Effector memory CD8-positive, alpha-beta T cell (primary cell): ENCODE data around the gene C19orf53.

Experiments
- ATAC-seq: fragments of 150-1000 bp; cut with Tn5 transposase; replicated peaks from 2 replicates; pipeline ENCODE4 v1.10.0; 2021; ENCODE audit warnings: mild to moderate bottlenecking, moderate library complexity
- DNase-seq, 3 experiments: peaks; one replicate each; pipeline ENCODE4 v3.0.0; 2021
- H3K27ac Mint-ChIP-seq, 2 donors: one replicate each; pipeline ENCODE4 v1.8.0; 2022; ENCODE audit warnings: mild to moderate bottlenecking in 2 of 2, mixed read lengths in 2 of 2, moderate library complexity in 2 of 2
- H3K27me3 Mint-ChIP-seq, 2 donors: one replicate each; pipeline ENCODE4 v1.8.0; 2022; ENCODE audit warnings: mixed read lengths in 2 of 2
- H3K36me3 Mint-ChIP-seq: one replicate; pipeline ENCODE4 v1.8.0; 2022; ENCODE audit warnings: mild to moderate bottlenecking, moderate library complexity, mixed read lengths; ENCODE audit not compliant: insufficient read depth
- H3K4me1 Mint-ChIP-seq, 2 donors: one replicate each; pipeline ENCODE4 v1.8.0; 2022; ENCODE audit warnings: low read depth in 2 of 2, mixed read lengths in 2 of 2
- H3K4me3 Mint-ChIP-seq, 2 donors: one replicate each; pipeline ENCODE4 v1.8.0; 2022; ENCODE audit warnings: mild to moderate bottlenecking in 2 of 2, mixed read lengths in 2 of 2, moderate library complexity in 2 of 2
- H3K9me3 Mint-ChIP-seq, 2 donors: one replicate each; pipeline ENCODE4 v1.8.0; 2022; ENCODE audit warnings: mixed read lengths in 2 of 2
- total RNA-seq, 9 experiments: gene quantifications; one replicate each; lab custom pipeline; 2026; lab: John Stamatoyannopoulos, UW

C19orf53 gene
- total RNA-seq, result 29.8 to 67.4 (median 41.0) reads per million in 9 experiments

GRCh38 chr19:13774217-13775191 is at the start of gene C19orf53:
C19orf53 (plus strand) TSS chr19:13774456; CDS start chr19:13774478, 22 bp downstream.
- peak; percentile 99 for ATAC-seq
- peak within 1 kb of the TSS; percentile 95 to 97 for H3K27ac Mint-ChIP-seq
- peaks cover 27 to 33% of the 10 kb centered on the region in 2 donors for H3K4me1 Mint-ChIP-seq
- peaks cover 56% of the 10 kb centered on the region for H3K36me3 Mint-ChIP-seq
- DNase-seq, result peak; percentile 80 to 81 (median 80)
- H3K4me3 Mint-ChIP-seq, result peak within 1 kb of the TSS; percentile 99
- no peaks in the 10 kb centered on the region for H3K9me3 Mint-ChIP-seq
- H3K27me3 Mint-ChIP-seq, result no peaks in the 10 kb centered on the region

GRCh38 chr19:13726323-13726722 is 47.9 kb upstream of the C19orf53 start:
- ATAC-seq, result no peak
- H3K27me3 Mint-ChIP-seq, result peaks cover 12 to 13% of the 10 kb centered on the region in 2 donors
- no peaks in the 10 kb centered on the region for H3K9me3 Mint-ChIP-seq
- H3K27ac Mint-ChIP-seq, result no peak overlapping the region
- DNase-seq, result no peak
- no peaks in the 10 kb centered on the region for H3K36me3 Mint-ChIP-seq
- H3K4me3 Mint-ChIP-seq, result no peak overlapping the region
- peaks cover 6 to 9% of the 10 kb centered on the region in 2 donors for H3K4me1 Mint-ChIP-seq

- no peaks in the 10 kb centered on the region for H3K36me3 Mint-ChIP-seq
- H3K9me3 Mint-ChIP-seq, result no peaks in the 10 kb centered on the region
- no peak overlapping the region for H3K4me3 Mint-ChIP-seq
- H3K4me1 Mint-ChIP-seq, result peaks cover 12 to 13% of the 10 kb centered on the region in 2 donors
- ATAC-seq, result no peak
- H3K27ac Mint-ChIP-seq, result no peak overlapping the region
- DNase-seq, result no peak
- H3K27me3 Mint-ChIP-seq, result peaks cover 12 to 13% of the 10 kb centered on the region in 2 donors
Observed at GRCh38 chr19:13727798-13728197, 46.5 kb upstream of the C19orf53 start.

DNA sequence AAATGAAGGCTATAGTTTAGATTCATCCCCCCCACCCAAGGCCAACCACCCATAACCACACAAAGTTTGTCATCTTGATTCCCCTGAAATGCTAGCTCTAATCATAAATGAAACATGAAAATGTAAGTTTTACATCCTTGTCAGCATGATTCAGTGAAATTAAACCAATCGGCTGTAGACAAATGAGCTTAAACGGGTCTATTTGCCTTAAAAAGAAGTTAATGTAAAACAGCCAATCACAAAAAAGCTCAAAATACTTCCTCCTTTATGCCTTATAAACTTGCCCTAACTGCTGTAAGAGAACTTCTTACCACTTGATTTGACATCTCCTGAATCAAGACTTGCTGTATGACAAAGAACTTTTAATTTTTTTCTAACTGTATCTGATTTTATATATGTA is 44.4 kb upstream of the C19orf53 start:
- H3K27me3 Mint-ChIP-seq, result peaks cover 1 to 4% of the 10 kb centered on the region in 2 donors
- no peak overlapping the region for H3K27ac Mint-ChIP-seq
- H3K4me1 Mint-ChIP-seq, result peaks cover 12 to 13% of the 10 kb centered on the region in 2 donors
- H3K9me3 Mint-ChIP-seq, result no peaks in the 10 kb centered on the region
- peak overlapping the region; percentile 22 to 85 for H3K4me3 Mint-ChIP-seq
- ATAC-seq (no peak), DNase-seq (no peak)
- no peaks in the 10 kb centered on the region for H3K36me3 Mint-ChIP-seq

DNA sequence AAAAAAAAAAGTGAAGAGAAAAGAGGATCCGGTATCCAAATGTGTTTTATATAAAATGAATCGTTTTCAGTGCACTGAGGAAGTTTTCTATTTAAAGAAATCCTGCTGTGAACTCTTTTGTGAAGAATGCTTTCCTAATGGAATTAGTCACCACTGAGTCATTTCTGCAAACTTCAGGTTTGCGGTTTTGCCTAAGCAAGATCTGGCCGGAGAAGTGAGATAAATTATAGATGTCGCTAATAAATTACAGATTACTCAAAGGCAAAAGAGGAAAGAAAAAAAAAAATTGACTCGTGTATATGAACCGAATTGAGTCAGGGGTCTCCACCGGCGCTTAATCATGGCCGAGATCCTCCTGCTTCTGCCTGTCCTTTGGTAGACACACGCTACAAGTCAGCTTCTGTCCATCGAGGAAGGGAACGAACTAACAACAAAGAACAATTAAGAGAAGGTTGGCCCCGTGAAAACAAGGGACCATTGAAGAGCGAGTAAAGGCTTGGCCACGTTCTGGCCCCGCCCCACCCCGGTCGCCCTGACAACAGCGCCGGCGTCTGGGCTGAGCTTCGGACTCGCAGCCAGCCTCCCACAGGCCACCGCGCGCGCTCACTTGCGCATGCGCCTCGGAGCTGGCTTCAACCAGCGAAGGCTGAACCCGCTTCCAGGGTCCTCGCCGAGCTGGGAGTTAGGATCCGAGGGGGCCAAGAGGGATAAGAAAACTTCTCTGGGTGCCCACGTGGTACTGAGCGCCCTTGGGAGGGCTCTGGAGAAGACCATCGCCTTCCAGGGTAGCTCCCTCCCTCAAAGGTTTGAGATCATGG is 42.9 kb upstream of the C19orf53 start:
- Mint-ChIP-seq H3K27me3 (no peaks in the 10 kb centered on the region), H3K9me3 (no peaks in the 10 kb centered on the region), H3K36me3 (peaks cover 3% of the 10 kb centered on the region), H3K27ac (peak overlapping the region; percentile 49 to 85), H3K4me3 (peak overlapping the region; percentile 85 to 86), H3K4me1 (peaks cover 12 to 13% of the 10 kb centered on the region in 2 donors)
- DNase-seq, result peak; percentile 93 to 94 (median 94)
- ATAC-seq, result peak; percentile 100

GRCh38 chr19:13732337-13732736 is 41.9 kb upstream of the C19orf53 start:
- peak overlapping the region; percentile 85 to 86 for H3K4me3 Mint-ChIP-seq
- no peaks in the 10 kb centered on the region for H3K9me3 Mint-ChIP-seq
- H3K4me1 Mint-ChIP-seq, result peaks cover 12 to 13% of the 10 kb centered on the region in 2 donors
- DNase-seq (no peak), ATAC-seq (no peak)
- peaks cover 3% of the 10 kb centered on the region for H3K36me3 Mint-ChIP-seq
- no peaks in the 10 kb centered on the region for H3K27me3 Mint-ChIP-seq
- peak overlapping the region; percentile 49 to 85 for H3K27ac Mint-ChIP-seq

DNA sequence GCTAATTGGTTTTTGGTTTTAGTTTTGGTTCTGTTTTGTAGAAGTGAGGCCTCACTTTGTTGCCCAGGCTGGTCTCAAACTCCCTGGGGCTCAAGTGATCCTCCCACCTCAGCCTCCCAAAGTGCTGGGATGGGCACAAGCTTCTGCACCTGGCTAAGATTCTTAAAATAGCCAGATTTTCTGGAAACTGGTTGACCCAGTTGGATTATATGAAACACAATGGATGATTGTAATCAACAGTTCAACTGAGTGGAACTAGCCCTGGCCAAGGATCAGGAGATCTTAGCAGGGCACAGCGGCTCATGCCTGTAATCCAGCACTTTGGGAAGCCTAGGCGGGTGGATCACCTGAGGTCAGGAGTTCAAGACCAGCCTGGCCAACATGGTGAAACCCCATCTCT is 39.5 kb upstream of the C19orf53 start:
- Mint-ChIP-seq H3K27ac (no peak overlapping the region), H3K4me3 (no peak overlapping the region), H3K36me3 (peaks cover 3% of the 10 kb centered on the region), H3K27me3 (no peaks in the 10 kb centered on the region), H3K4me1 (peaks cover 13 to 16% of the 10 kb centered on the region in 2 donors), H3K9me3 (no peaks in the 10 kb centered on the region)
- DNase-seq (no peak), ATAC-seq (no peak)

DNA sequence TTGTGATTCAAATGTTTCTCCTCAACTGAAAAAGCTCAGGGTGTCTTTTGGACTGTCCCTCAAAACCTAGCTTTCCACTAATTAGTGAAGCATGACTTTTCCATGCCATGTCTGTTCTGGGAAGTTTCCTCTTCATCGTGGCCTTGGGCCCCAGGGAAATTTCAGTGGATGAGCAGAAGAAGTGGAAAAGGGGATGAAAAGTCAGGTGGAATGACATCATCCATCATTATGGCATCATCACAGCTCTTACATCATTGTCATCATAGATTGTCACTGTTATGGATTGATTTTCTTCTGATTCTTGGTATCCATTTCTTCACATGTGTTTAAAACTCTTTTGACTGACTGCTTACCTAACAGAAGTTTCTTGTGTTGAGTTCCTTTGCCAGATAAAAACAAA is 36.2 kb upstream of the C19orf53 start:
- ATAC-seq, result no peak

DNA sequence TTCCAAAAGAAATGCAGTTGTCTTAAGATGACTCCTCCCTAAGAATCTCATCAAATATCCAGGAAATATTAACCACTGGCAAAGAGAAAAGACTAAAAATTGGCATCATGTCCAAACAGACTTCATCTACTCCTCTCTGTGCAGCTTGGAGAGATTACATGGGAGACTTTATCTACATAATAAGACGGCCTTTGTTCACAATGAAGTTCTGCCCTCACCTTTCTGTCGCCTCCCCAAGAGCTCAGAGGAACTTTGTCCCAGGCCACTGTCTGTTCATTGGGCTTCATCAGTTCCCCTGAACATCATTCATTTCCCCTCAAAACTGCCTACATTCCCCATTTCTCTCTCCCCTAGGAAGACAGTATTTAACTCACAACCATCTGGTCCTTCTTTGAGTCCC is 32.4 kb upstream of the C19orf53 start:
- Mint-ChIP-seq H3K27me3 (no peaks in the 10 kb centered on the region), H3K4me1 (peaks cover 0 to 9% of the 10 kb centered on the region in 2 donors), H3K36me3 (no peaks in the 10 kb centered on the region), H3K9me3 (no peaks in the 10 kb centered on the region), H3K27ac (no peak overlapping the region), H3K4me3 (no peak overlapping the region)
- no peak for ATAC-seq
- DNase-seq, result no peak

More for the DNA sequence above, 36.2 kb upstream of the C19orf53 start:
- Mint-ChIP-seq H3K9me3 (no peaks in the 10 kb centered on the region), H3K4me1 (peaks cover 0 to 4% of the 10 kb centered on the region in 2 donors), H3K27me3 (no peaks in the 10 kb centered on the region), H3K36me3 (peaks cover 3% of the 10 kb centered on the region), H3K27ac (no peak overlapping the region), H3K4me3 (no peak overlapping the region)
- DNase-seq, result no peak

DNA sequence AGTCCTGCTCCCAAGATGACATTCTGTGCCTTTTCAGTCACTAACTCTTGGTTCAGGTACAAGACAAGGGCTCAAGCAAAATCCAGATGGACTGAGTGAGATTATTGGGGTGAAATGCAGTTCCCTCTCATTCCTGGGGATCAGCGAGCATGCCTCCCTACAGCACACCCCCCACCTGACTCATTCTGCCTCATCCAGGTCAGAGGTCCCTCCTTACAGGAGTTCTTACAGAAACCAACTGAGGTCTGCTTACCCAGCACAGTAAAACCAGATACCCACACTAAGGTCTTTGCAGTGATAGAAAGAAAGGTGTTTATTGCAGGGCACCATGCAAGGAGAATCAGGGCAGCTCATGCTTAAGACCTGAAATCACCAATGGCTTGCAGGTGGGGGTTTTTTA is 31.5 kb upstream of the C19orf53 start:
- no peak for ATAC-seq
- Mint-ChIP-seq H3K9me3 (no peaks in the 10 kb centered on the region), H3K4me3 (no peak overlapping the region), H3K27ac (no peak overlapping the region), H3K27me3 (no peaks in the 10 kb centered on the region), H3K4me1 (peaks cover 5 to 9% of the 10 kb centered on the region in 2 donors), H3K36me3 (peaks cover 6% of the 10 kb centered on the region)
- no peak for DNase-seq

- no peak for ATAC-seq
- H3K27ac Mint-ChIP-seq, result no peak overlapping the region
- peaks cover 15 to 19% of the 10 kb centered on the region in 2 donors for H3K4me1 Mint-ChIP-seq
- DNase-seq, result no peak
- no peak overlapping the region for H3K4me3 Mint-ChIP-seq
- H3K36me3 Mint-ChIP-seq, result peaks cover 8% of the 10 kb centered on the region
- no peaks in the 10 kb centered on the region for H3K9me3 Mint-ChIP-seq
- H3K27me3 Mint-ChIP-seq, result no peaks in the 10 kb centered on the region
Observed at GRCh38 chr19:13744174-13744573, 30.1 kb upstream of the C19orf53 start.

GRCh38 chr19:13747098-13747453 is 27.2 kb upstream of the C19orf53 start:
- peaks cover 14% of the 10 kb centered on the region for H3K36me3 Mint-ChIP-seq
- H3K27me3 Mint-ChIP-seq, result no peaks in the 10 kb centered on the region
- peaks cover 22 to 26% of the 10 kb centered on the region in 2 donors for H3K4me1 Mint-ChIP-seq
- peak overlapping the region; percentile 86 to 89 for H3K27ac Mint-ChIP-seq
- DNase-seq, result no peak
- no peak for ATAC-seq
- no peaks in the 10 kb centered on the region for H3K9me3 Mint-ChIP-seq
- H3K4me3 Mint-ChIP-seq, result peak overlapping the region; percentile 84 to 89

- Mint-ChIP-seq H3K9me3 (no peaks in the 10 kb centered on the region), H3K27me3 (no peaks in the 10 kb centered on the region), H3K27ac (peak overlapping the region; percentile 86 to 89), H3K4me3 (peak overlapping the region; percentile 84 to 89), H3K4me1 (peaks cover 22 to 26% of the 10 kb centered on the region in 2 donors), H3K36me3 (peaks cover 25% of the 10 kb centered on the region)
- ATAC-seq, result peak; percentile 11
- DNase-seq, result peak in 1 of 3 experiments; percentile 14
Observed at GRCh38 chr19:13748169-13748828, 26.0 kb upstream of the C19orf53 start.
